Caco-2 (cell line): ENCODE measurements around the gene ABCC1. TPM values are rescaled to one million over a fixed set of nuclear protein-coding genes. Genes with fewer than 3 reads are reported as not detected.

Experiments
- BruUV-seq: library from RNA; stranded (reverse); fragments of 400-500 nt; replicated peaks from 2 replicates; lab custom pipeline; 2021; lab: Mats Ljungman, UMichigan
- CTCF ChIA-PET: fragments of 300-600 bp; sonication (Branson Sonifier 250); formaldehyde crosslinking; loops from one replicate; lab custom pipeline; 2022; ENCODE audit warnings: antibody characterized with exemption; lab: Charles Lee
- POLR2A ChIA-PET: fragments of 300-600 bp; sonication (Branson Sonifier 250); formaldehyde crosslinking; loops from one replicate; lab custom pipeline; 2022; ENCODE audit warnings: antibody characterized with exemption; lab: Charles Lee
- DNase-seq, 2 experiments: peaks; one replicate each; pipeline versions ENCODE4 v3.0.0 to v3.0.0-alpha.2; 2020 to 2022
- H3K27me3 ChIP-seq: replicated peaks from 2 replicates; pipeline ENCODE4 v1.6.0; 2011; ENCODE audit warnings: low read length; ENCODE audit not compliant: control insufficient read depth, insufficient read depth
- H3K36me3 ChIP-seq: 2 replicates; pipeline ENCODE4 v1.5.1; 2011; ENCODE audit warnings: low read length; ENCODE audit not compliant: control insufficient read depth, insufficient read depth
- H3K4me1 ChIP-seq: fragments of 250-450 bp; sonication (Bioruptor Pico); 2 replicates; pipeline ENCODE4 v1.5.1; 2020; ENCODE audit warnings: mild to moderate bottlenecking
- H3K4me3 ChIP-seq: 2 replicates; pipeline ENCODE4 v1.5.1; 2011; ENCODE audit warnings: low read depth, mild to moderate bottlenecking, control low read depth, low read length
- H3K9me3 ChIP-seq: fragments of 250-450 bp; sonication (Bioruptor Pico); 2 replicates; pipeline ENCODE4 v1.5.1; 2020; ENCODE audit warnings: mild to moderate bottlenecking, moderate library complexity
- H3K27ac Mint-ChIP-seq: one replicate; pipeline ENCODE4 v1.8.0; 2022; ENCODE audit warnings: mixed read lengths; ENCODE audit not compliant: unreplicated experiment
- H3K27me3 Mint-ChIP-seq: one replicate; pipeline ENCODE4 v1.8.0; 2022; ENCODE audit warnings: mixed read lengths; ENCODE audit not compliant: insufficient read depth, unreplicated experiment
- H3K36me3 Mint-ChIP-seq: one replicate; pipeline ENCODE4 v1.8.0; 2022; ENCODE audit warnings: mild to moderate bottlenecking, mixed read lengths; ENCODE audit not compliant: insufficient read depth, unreplicated experiment
- H3K4me1 Mint-ChIP-seq: one replicate; pipeline ENCODE4 v1.8.0; 2022; ENCODE audit warnings: low read depth, mixed read lengths; ENCODE audit not compliant: unreplicated experiment
- H3K4me3 Mint-ChIP-seq: one replicate; pipeline ENCODE4 v1.8.0; 2022; ENCODE audit warnings: mild to moderate bottlenecking, moderate library complexity, mixed read lengths; ENCODE audit not compliant: unreplicated experiment
- H3K9me3 Mint-ChIP-seq: one replicate; pipeline ENCODE4 v1.8.0; 2022; ENCODE audit warnings: mixed read lengths; ENCODE audit not compliant: unreplicated experiment
- intact Hi-C: fragments of 100-400 bp; cut with micrococcal nuclease; formaldehyde crosslinking; loops from one replicate; pipeline ENCODE4 v1.10.0; 2022; ENCODE audit not compliant: unreplicated experiment
- total RNA-seq: library from RNA; stranded (reverse); gene quantifications from 2 replicates; pipeline ENCODE4 v1.2.3, GENCODE V29; 2022
- TF ChIP-seq, protein P1 (sequence below), 2 experiments: fragments of 200-600 bp in 1 of 2; IDR thresholded peaks; 1 replicate in 1 of 2; 2 replicates in 1 of 2; pipeline versions ENCODE4 v1.5.1 to v1.8.0; 2011 to 2022; ENCODE audit warnings: antibody characterized with exemption in 1 of 2, control low read depth in 1 of 2, inconsistent platforms in 1 of 2, low read depth in 1 of 2, low read length in 1 of 2, mild to moderate bottlenecking in 1 of 2, moderate library complexity in 1 of 2; ENCODE audit not compliant: insufficient read depth in 1 of 2, severe bottlenecking in 1 of 2, unreplicated experiment in 1 of 2

The ABCC1 gene
- total RNA-seq, 1 experiment from 2014 or later = 22.3 TPM

DNA sequence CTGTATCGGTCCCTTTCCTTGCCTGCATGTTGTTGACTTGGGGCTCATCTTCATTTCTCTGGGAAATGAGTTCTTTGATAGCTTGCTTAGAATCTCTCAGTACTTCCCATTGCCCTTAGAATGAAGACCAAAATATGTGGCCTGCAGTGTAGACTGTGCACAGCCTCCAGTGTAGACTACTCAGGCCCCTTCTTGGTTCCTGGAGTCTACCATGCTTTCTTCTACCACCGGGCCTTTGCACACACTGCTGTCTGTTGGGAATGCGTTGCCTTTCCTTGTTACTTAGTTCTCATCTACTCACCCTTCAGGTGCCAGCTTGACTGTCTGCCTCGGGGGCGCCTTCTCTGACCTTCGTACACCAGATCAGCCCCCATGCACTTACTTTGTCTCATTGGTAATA is 82.0 kb downstream of the ABCC1 start:
- BruUV-seq = no TSS peak
- TF ChIP-seq, protein P1, sequence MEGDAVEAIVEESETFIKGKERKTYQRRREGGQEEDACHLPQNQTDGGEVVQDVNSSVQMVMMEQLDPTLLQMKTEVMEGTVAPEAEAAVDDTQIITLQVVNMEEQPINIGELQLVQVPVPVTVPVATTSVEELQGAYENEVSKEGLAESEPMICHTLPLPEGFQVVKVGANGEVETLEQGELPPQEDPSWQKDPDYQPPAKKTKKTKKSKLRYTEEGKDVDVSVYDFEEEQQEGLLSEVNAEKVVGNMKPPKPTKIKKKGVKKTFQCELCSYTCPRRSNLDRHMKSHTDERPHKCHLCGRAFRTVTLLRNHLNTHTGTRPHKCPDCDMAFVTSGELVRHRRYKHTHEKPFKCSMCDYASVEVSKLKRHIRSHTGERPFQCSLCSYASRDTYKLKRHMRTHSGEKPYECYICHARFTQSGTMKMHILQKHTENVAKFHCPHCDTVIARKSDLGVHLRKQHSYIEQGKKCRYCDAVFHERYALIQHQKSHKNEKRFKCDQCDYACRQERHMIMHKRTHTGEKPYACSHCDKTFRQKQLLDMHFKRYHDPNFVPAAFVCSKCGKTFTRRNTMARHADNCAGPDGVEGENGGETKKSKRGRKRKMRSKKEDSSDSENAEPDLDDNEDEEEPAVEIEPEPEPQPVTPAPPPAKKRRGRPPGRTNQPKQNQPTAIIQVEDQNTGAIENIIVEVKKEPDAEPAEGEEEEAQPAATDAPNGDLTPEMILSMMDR (IDR thresholded peaks at IDR 0.05; ENCODE audit: insufficient read depth in 1 of 2, low read depth in 1 of 2, low read length in 1 of 2, severe bottlenecking in 1 of 2, unreplicated experiment in 1 of 2) = no peak
- intact Hi-C loops = no loop called here
- ChIA-PET CTCF (interaction anchor here (0.6 kb wide), 1 partner anchor 108 kb away, joined by 4 read pairs; no protein-coding TSS in a partner anchor), POLR2A (no interaction called here)
- no peak overlapping the region for H3K27ac Mint-ChIP-seq
- no peak overlapping the region for H3K4me3 Mint-ChIP-seq
- H3K27me3 ChIP-seq = no peaks in the 10 kb centered on the region
- H3K36me3 Mint-ChIP-seq = peaks cover 6% of the 10 kb centered on the region
- H3K9me3 Mint-ChIP-seq = no peaks in the 10 kb centered on the region
- DNase-seq = no peak
- no peaks in the 10 kb centered on the region for H3K9me3 ChIP-seq
- no peaks in the 10 kb centered on the region for H3K36me3 ChIP-seq
- no peaks in the 10 kb centered on the region for H3K27me3 Mint-ChIP-seq
- no peak overlapping the region for H3K4me3 ChIP-seq
- H3K4me1 Mint-ChIP-seq = no peaks in the 10 kb centered on the region
- H3K4me1 ChIP-seq = no peaks in the 10 kb centered on the region

DNA sequence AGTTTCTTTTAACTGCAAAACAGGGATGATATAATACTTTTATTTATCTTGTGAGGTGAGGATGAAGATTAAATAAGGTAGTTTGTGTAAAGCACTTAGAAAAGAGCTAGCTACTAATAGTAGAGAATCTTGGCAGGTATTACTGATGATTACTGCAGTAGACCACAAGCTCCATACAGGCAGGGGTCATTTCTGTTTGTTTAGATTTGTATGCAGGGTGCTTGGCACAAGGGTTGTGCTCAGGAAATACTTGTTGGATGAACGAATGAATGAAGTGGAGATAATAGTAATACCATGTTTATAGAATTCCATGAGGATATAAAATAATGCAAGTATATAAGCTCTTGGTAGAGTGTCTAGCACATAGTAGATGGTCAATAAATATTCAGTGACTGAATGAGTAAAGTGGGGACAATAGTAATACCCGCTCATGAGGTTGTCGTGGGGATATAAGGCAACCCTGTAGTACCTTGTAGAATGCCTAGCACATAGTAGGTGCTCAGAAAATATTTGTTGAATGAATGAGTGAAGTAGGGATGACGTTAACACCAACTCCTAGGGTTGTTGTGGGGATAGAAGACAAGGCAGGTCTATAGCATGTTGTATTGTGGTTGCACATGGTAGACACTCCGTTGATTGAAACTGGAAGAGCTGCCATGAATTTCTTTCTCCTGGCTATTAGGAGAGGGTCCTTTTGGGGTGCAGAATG is 83.0 kb downstream of the ABCC1 start:
- Mint-ChIP-seq H3K36me3 (peaks cover 8% of the 10 kb centered on the region), H3K9me3 (no peaks in the 10 kb centered on the region), H3K27me3 (no peaks in the 10 kb centered on the region), H3K4me1 (no peaks in the 10 kb centered on the region), H3K27ac (no peak overlapping the region), H3K4me3 (no peak overlapping the region)
- DNase-seq = no peak
- no peaks in the 10 kb centered on the region for H3K4me1 ChIP-seq
- H3K36me3 ChIP-seq = no peaks in the 10 kb centered on the region
- intact Hi-C loops = no loop called here
- POLR2A ChIA-PET = no interaction called here
- H3K9me3 ChIP-seq = no peaks in the 10 kb centered on the region
- H3K27me3 ChIP-seq = no peaks in the 10 kb centered on the region
- BruUV-seq = no TSS peak
- no peak overlapping the region for H3K4me3 ChIP-seq
- TF ChIP-seq, protein P1 (IDR thresholded peaks at IDR 0.05; ENCODE audit: insufficient read depth in 1 of 2, low read depth in 1 of 2, low read length in 1 of 2, severe bottlenecking in 1 of 2, unreplicated experiment in 1 of 2) = no peak
- CTCF ChIA-PET = no interaction called here

DNA sequence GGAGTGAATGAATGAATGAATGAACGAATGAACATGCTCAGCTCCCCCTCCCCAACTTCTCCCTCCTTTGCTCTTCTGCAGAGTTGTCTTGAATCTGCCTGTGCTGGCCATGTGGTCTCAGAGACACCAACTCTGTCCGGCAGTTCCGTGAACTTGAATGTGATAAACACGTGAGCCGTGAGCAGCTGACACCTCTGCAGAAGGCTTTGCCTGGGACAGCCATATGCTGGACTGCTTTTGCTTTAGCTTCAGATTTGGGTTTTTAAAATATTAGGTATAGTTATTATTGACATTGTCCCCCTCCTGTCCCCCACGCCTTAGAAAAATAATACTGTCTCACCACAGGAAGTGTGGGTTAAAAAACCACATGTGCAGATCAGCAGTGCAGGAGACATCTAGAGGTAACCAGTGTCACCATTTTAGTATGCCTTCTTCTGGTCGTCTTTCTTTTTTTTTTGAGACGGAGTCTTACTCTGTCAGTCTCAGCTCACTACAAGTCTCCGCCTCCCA is 83.8 kb downstream of the ABCC1 start:
- CTCF ChIA-PET = no interaction called here

More for the DNA sequence above, 83.8 kb downstream of the ABCC1 start:
- H3K36me3 Mint-ChIP-seq = peaks cover 8% of the 10 kb centered on the region
- Histone ChIP-seq H3K4me3 (no peak overlapping the region), H3K27me3 (no peaks in the 10 kb centered on the region), H3K9me3 (no peaks in the 10 kb centered on the region), H3K4me1 (no peaks in the 10 kb centered on the region), H3K36me3 (no peaks in the 10 kb centered on the region)
- H3K27me3 Mint-ChIP-seq = no peaks in the 10 kb centered on the region
- H3K9me3 Mint-ChIP-seq = no peaks in the 10 kb centered on the region
- H3K4me3 Mint-ChIP-seq = no peak overlapping the region
- POLR2A ChIA-PET = no interaction called here
- no TSS peak for BruUV-seq
- DNase-seq = no peak
- intact Hi-C loops = no loop called here
- TF ChIP-seq, protein P1 (IDR thresholded peaks at IDR 0.05; ENCODE audit: insufficient read depth in 1 of 2, low read depth in 1 of 2, low read length in 1 of 2, severe bottlenecking in 1 of 2, unreplicated experiment in 1 of 2) = no peak
- H3K4me1 Mint-ChIP-seq = no peaks in the 10 kb centered on the region
- H3K27ac Mint-ChIP-seq = no peak overlapping the region
